ENCODE results near the gene LAS1L.

- TF ChIP-seq CTCF (IDR thresholded peaks at IDR 0.05; ENCODE audit: low read depth, low read length, poor library complexity, severe bottlenecking) (no peak), EZH2phosphoT487 (IDR thresholded peaks at IDR 0.05; ENCODE audit: borderline replicate concordance, low read length) (no peak)
Observed at GRCh38 chrX:65551489-65552339, 17.1 kb upstream of the LAS1L start.
